Fibroblast of pulmonary artery (primary cell): ENCODE measurements around the gene PRR5L.

Experiments
- DNase-seq: peaks from one replicate; pipeline ENCODE4 v3.0.0-alpha.2; 2010; ENCODE audit warnings: low read depth
- H3K4me3 ChIP-seq: replicated peaks from 2 replicates; pipeline ENCODE4 v1.5.1; 2011; ENCODE audit warnings: low read depth, mild to moderate bottlenecking, control low read depth, low read length, moderate library complexity
- CTCF ChIP-seq: IDR thresholded peaks from 2 replicates; pipeline ENCODE4 v1.5.1; 2011; ENCODE audit warnings: mild to moderate bottlenecking, control low read depth, low read length, inconsistent platforms; ENCODE audit errors: missing control alignments

PRR5L gene

GRCh38 chr11:36339888-36340287, 43.8 kb downstream of the PRR5L start:
- no peak for DNase-seq
- TF ChIP-seq CTCF, result no peak

GRCh38 chr11:36340897-36341296, 44.8 kb downstream of the PRR5L start:
- no peak for TF ChIP-seq CTCF
- no peak for DNase-seq

More at GRCh38 chr11:36339888-36340287, 43.8 kb downstream of the PRR5L start:
- no peak overlapping the region for H3K4me3 ChIP-seq

GRCh38 chr11:36341915-36342314, 45.8 kb downstream of the PRR5L start:
- no peak for TF ChIP-seq CTCF
- H3K4me3 ChIP-seq, result no peak overlapping the region
- no peak for DNase-seq

More at GRCh38 chr11:36340897-36341296, 44.8 kb downstream of the PRR5L start:
- no peak overlapping the region for H3K4me3 ChIP-seq

DNA sequence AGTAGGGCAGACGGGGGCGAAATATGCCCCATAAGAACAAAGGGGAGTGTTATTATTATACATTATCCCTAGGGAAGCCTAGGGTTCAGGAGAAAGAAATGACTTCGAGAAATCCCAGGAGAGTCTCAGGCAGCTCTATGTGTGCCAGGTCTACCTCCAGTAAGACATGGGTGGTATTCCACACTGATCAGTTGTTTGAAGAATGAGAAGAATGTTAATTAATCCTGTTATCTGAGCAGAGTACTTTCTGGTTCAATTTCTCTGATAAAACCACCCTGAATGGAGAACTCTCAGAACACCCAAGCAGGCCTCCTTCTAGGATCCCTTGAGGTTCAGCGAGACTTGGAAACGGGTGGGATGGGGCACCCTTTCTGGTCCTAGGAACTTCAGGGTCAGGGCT, 46.2 kb downstream of the PRR5L start:
- no peak for DNase-seq
- H3K4me3 ChIP-seq, result no peak overlapping the region
- no peak for TF ChIP-seq CTCF

DNA sequence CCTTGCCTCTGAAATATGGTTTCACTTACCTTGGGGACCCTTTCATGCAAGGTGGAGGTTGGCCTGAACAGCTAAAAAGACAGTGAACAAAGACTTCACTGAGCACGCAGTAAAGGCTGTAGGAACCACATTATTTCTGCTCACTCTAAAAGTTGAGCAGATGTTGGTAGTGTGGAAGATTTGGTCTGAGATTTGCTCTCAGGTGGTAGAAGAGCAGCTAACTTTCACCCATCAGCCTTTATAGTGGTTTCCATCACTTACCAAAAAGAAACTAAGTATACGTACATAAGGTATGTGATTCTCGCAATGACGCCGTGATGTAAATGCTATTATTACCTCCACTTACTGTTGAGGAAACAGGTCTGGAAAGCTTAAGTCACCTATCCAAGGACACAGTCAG, 47.3 kb downstream of the PRR5L start:
- DNase-seq, result no peak
- no peak overlapping the region for H3K4me3 ChIP-seq
- TF ChIP-seq CTCF, result no peak

DNA sequence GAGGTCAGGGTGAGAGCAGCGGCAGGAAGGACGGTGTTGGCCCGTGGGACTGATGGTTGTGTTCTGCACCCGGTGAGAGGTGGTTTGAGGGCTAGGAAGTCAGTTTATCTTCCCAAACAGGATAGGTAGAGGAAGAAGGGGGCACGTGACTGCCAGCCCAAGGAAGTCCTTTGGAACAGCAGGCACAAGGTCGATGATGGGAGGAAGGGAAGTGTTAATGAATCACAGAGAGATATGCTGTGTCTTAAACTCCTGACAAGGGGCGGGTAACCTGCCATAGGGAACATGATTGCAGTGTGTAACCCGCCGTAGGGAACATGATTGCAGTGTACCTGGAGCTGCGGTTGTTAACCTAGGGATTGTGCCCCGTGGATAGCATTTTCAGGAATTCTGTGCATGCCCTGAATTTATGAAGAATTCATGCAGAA, 49.0 kb downstream of the PRR5L start:
- H3K4me3 ChIP-seq, result no peak overlapping the region
- TF ChIP-seq CTCF, result no peak
- no peak for DNase-seq

GRCh38 chr11:36345535-36346141, 49.5 kb downstream of the PRR5L start:
- no peak for TF ChIP-seq CTCF
- DNase-seq, result no peak
- no peak overlapping the region for H3K4me3 ChIP-seq
